PC-9 (cell line): ENCODE results near the gene APOB. TPM values are rescaled to one million over a fixed set of nuclear protein-coding genes. Genes with fewer than 3 reads are reported as not detected.

Experiments
- BruUV-seq: library from RNA; stranded (reverse); fragments of 400-500 nt; replicated peaks from 2 replicates; lab custom pipeline; 2021; lab: Mats Ljungman, UMichigan
- CTCF ChIA-PET: fragments of 300-600 bp; sonication (Branson Sonifier 250); formaldehyde crosslinking; loops from one replicate; lab custom pipeline; 2022; ENCODE audit warnings: antibody characterized with exemption; lab: Charles Lee
- POLR2A ChIA-PET: fragments of 300-600 bp; sonication (Branson Sonifier 250); formaldehyde crosslinking; loops from one replicate; lab custom pipeline; 2022; ENCODE audit warnings: antibody characterized with exemption; ENCODE audit not compliant: unreplicated experiment; lab: Charles Lee
- DNase-seq, 2 experiments: peaks; one replicate each; pipeline versions ENCODE4 v3.0.0 to v3.0.0-alpha.2; 2015 to 2022; ENCODE audit warnings: mixed read lengths in 1 of 2
- H2AFZ ChIP-seq: fragments of 200-600 bp; sonication (generic); 2 replicates; pipeline ENCODE4 v1.8.1; 2017; ENCODE audit warnings: antibody characterized with exemption
- H3F3A ChIP-seq: fragments of 200-600 bp; sonication (generic); 2 replicates; pipeline ENCODE4 v1.8.1; 2017; ENCODE audit warnings: antibody characterized with exemption, mild to moderate bottlenecking, low read depth; ENCODE audit not compliant: insufficient read depth
- H3K27ac ChIP-seq: fragments of 200-600 bp; sonication (generic); 2 replicates; pipeline ENCODE4 v1.6.1; 2016; ENCODE audit warnings: mixed run types
- H3K27me3 ChIP-seq: fragments of 200-600 bp; sonication (generic); 2 replicates; pipeline ENCODE4 v1.6.1; 2016; ENCODE audit warnings: low read depth, mixed run types; ENCODE audit not compliant: insufficient read depth
- H3K36me3 ChIP-seq: fragments of 200-600 bp; sonication (generic); 2 replicates; pipeline ENCODE4 v1.6.1; 2016; ENCODE audit warnings: low read depth, mixed run types
- H3K4me1 ChIP-seq: fragments of 200-600 bp; sonication (generic); replicated peaks from 2 replicates; pipeline ENCODE4 v1.6.1; 2016; ENCODE audit warnings: mixed run types; ENCODE audit not compliant: insufficient read depth
- H3K4me2 ChIP-seq: fragments of 200-600 bp; sonication (generic); 2 replicates; pipeline ENCODE4 v1.6.1; 2017; ENCODE audit warnings: mixed run types
- H3K4me3 ChIP-seq: fragments of 200-600 bp; sonication (generic); 2 replicates; pipeline ENCODE4 v1.6.1; 2016; ENCODE audit warnings: mixed run types
- H3K79me2 ChIP-seq: fragments of 200-600 bp; sonication (generic); 2 replicates; pipeline ENCODE4 v1.6.1; 2017; ENCODE audit warnings: low read depth, mixed run types
- H3K9me2 ChIP-seq: fragments of 200-600 bp; sonication (generic); 2 replicates; pipeline ENCODE4 v1.8.1; 2017; ENCODE audit warnings: mild to moderate bottlenecking; ENCODE audit not compliant: insufficient read depth
- H3K9me3 ChIP-seq: fragments of 200-600 bp; sonication (generic); 2 replicates; pipeline ENCODE4 v1.8.1; 2016; ENCODE audit warnings: low read depth; ENCODE audit not compliant: insufficient read depth
- H4K20me1 ChIP-seq: fragments of 200-600 bp; sonication (generic); 2 replicates; pipeline ENCODE4 v1.8.1; 2017; ENCODE audit not compliant: insufficient read depth
- EZH2 ChIP-seq: fragments of 200-600 bp; sonication (generic); IDR thresholded peaks from 2 replicates; pipeline ENCODE4 v1.8.0; 2017; ENCODE audit warnings: antibody characterized with exemption, low read depth
- intact Hi-C: fragments of 100-400 bp; cut with micrococcal nuclease; formaldehyde crosslinking; loops from one replicate; pipeline ENCODE4 v1.10.0; 2022; ENCODE audit not compliant: unreplicated experiment
- total RNA-seq: library from RNA; stranded (reverse); gene quantifications from 2 replicates; pipeline ENCODE4 v1.2.3, GENCODE V29; 2021
- TF ChIP-seq, protein P1 (sequence below): fragments of 200-600 bp; sonication (generic); conservative IDR thresholded peaks from 2 replicates; pipeline ENCODE4 v1.6.1; 2017; ENCODE audit warnings: mixed run types, antibody characterized with exemption, mild to moderate bottlenecking, moderate library complexity

The APOB gene
- total RNA-seq, 1 experiment from 2014 or later: not detected

DNA sequence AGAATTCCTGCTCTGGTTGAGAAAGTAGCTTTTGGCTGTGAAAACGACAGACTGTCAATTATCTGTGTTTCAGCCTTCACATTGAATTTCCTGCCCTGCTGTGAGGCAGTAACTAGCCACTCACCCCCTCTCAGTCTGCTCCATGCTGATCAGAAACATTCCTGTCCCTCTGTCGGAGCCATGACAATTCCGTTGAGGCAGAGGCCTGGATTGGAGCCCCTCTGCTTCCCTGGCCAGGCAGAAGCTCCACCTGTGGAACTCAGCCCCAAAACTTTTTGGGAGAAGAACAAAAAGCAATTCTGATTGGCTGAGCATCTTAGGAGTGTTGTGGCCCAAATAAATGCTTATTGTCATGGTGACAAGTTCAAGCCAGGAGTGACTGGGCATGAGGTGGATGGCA is 60.0 kb downstream of the APOB start:
- no peaks in the 10 kb centered on the region for H3K4me1 ChIP-seq
- no TSS peak for BruUV-seq
- no peak overlapping the region for H3K27ac ChIP-seq
- H3K4me3 ChIP-seq: no peak overlapping the region
- no peak overlapping the region for H3K4me2 ChIP-seq
- H2AFZ ChIP-seq: no peak overlapping the region
- H4K20me1 ChIP-seq: no peaks in the 10 kb centered on the region
- ChIA-PET CTCF (no interaction called here), POLR2A (no interaction called here)
- H3K9me2 ChIP-seq: no peaks in the 10 kb centered on the region
- H3K27me3 ChIP-seq: peaks cover 57% of the 10 kb centered on the region
- H3K79me2 ChIP-seq: no peaks in the 10 kb centered on the region
- TF ChIP-seq, protein P1, sequence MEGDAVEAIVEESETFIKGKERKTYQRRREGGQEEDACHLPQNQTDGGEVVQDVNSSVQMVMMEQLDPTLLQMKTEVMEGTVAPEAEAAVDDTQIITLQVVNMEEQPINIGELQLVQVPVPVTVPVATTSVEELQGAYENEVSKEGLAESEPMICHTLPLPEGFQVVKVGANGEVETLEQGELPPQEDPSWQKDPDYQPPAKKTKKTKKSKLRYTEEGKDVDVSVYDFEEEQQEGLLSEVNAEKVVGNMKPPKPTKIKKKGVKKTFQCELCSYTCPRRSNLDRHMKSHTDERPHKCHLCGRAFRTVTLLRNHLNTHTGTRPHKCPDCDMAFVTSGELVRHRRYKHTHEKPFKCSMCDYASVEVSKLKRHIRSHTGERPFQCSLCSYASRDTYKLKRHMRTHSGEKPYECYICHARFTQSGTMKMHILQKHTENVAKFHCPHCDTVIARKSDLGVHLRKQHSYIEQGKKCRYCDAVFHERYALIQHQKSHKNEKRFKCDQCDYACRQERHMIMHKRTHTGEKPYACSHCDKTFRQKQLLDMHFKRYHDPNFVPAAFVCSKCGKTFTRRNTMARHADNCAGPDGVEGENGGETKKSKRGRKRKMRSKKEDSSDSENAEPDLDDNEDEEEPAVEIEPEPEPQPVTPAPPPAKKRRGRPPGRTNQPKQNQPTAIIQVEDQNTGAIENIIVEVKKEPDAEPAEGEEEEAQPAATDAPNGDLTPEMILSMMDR: no peak
- no peak for TF ChIP-seq EZH2
- intact Hi-C loops: no loop called here
- no peak for DNase-seq
- H3F3A ChIP-seq: no peaks in the 10 kb centered on the region
- no peaks in the 10 kb centered on the region for H3K36me3 ChIP-seq
- H3K9me3 ChIP-seq: no peaks in the 10 kb centered on the region

DNA sequence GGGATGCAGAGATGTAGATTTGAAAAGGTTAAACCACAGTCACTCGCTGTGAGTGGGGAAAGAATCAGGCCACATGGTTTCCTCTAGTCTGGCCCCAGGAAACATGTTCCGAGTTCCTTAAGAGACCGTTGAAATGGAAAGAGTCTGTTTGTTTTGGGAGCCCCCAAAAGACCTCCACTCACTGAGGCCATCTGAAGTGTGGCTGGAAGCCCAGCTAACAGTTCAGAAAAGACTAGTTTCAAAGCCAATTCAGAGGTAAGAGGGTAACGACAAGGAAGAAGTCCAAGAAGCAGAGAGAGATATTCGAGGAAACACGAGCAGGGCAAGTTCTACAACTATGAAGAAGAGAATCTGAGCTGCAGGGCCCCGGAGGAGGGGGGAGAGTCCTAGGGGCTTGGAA is 61.0 kb downstream of the APOB start:
- TF ChIP-seq, protein P1: no peak
- no peak for TF ChIP-seq EZH2
- Histone ChIP-seq H3K4me2 (no peak overlapping the region), H3K9me3 (no peaks in the 10 kb centered on the region), H3K9me2 (no peaks in the 10 kb centered on the region), H3K4me1 (no peaks in the 10 kb centered on the region), H3K27ac (no peak overlapping the region), H3K27me3 (peaks cover 53% of the 10 kb centered on the region), H3K4me3 (no peak overlapping the region), H2AFZ (no peak overlapping the region), H3K79me2 (no peaks in the 10 kb centered on the region), H3F3A (no peaks in the 10 kb centered on the region), H4K20me1 (no peaks in the 10 kb centered on the region), H3K36me3 (no peaks in the 10 kb centered on the region)
- ChIA-PET POLR2A (no interaction called here), CTCF (no interaction called here)
- intact Hi-C loops: no loop called here
- no peak for DNase-seq
- BruUV-seq: no TSS peak

DNA sequence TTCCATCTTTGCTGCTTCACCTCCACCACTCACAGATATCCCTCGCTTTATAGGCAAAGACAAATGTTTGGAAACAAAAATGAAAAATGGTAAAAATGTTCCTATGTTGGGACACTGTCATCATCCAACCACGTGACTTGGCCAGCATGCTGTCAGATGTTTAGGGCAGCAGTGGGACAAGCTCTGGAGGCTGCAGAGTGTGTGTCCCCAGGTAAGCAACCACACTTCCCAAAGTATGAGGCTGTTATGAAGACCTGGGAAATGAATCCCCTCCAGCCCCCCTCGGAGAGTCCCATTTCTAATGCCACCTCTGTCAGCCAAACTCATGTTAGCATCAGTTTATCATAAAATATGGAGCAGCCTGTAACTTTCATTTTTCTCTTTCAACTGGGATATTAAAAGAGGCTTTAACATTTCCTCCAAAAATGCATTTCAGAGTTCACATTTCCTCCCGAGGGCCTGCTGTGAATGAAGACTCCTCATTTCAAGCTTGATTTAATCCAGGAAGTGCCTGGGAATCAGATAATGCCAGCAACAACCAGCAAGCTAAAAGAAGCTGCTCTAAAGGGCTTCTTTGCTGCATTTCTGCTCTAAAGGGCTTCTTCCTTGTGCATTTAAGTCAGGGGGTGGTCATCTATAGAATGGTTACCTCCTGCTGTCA is 66.2 kb downstream of the APOB start:
- no peak for DNase-seq

More for the DNA sequence above, 66.2 kb downstream of the APOB start:
- no peak overlapping the region for H3K27ac ChIP-seq
- H3F3A ChIP-seq: no peaks in the 10 kb centered on the region
- H3K27me3 ChIP-seq: peaks cover 7% of the 10 kb centered on the region; the same call in 1 of the 2 replicates
- H3K9me3 ChIP-seq: no peaks in the 10 kb centered on the region
- no TSS peak for BruUV-seq
- no peak overlapping the region for H3K4me3 ChIP-seq
- ChIA-PET CTCF (no interaction called here), POLR2A (no interaction called here)
- no peaks in the 10 kb centered on the region for H3K9me2 ChIP-seq
- no peaks in the 10 kb centered on the region for H3K79me2 ChIP-seq
- intact Hi-C loops: no loop called here
- H3K36me3 ChIP-seq: no peaks in the 10 kb centered on the region
- H3K4me2 ChIP-seq: no peak overlapping the region
- no peaks in the 10 kb centered on the region for H3K4me1 ChIP-seq
- H2AFZ ChIP-seq: no peak overlapping the region
- no peaks in the 10 kb centered on the region for H4K20me1 ChIP-seq
- TF ChIP-seq EZH2: no peak
- TF ChIP-seq, protein P1: no peak
